Activated T-cell treated with anti-CD3 and anti-CD28 coated beads, Interleukin-2, amount 50 U/mL, for 24 hours (primary cell): ENCODE data around the gene CTSV.
A peak's percentile ranks its signal among the peaks of the same experiment; 100 is the strongest.
"Not testable (repeated sequence)": the region's sequence is repeated elsewhere in the genome, so short reads cannot be mapped to it uniquely, and the experiment has no call there.

ENCODE experiments used
- DNase-seq: peaks from one replicate; pipeline ENCODE4 v3.0.0-alpha.2; 2020
- H3K27ac Mint-ChIP-seq: 2 replicates; pipeline ENCODE4 v1.8.0; 2020; ENCODE audit warnings: mild to moderate bottlenecking, mixed read lengths
- H3K27me3 Mint-ChIP-seq: 2 replicates; pipeline ENCODE4 v1.8.0; 2020; ENCODE audit warnings: mixed read lengths
- H3K36me3 Mint-ChIP-seq: 2 replicates; pipeline ENCODE4 v1.8.0; 2020; ENCODE audit warnings: low read depth, mixed read lengths
- H3K4me1 Mint-ChIP-seq: 2 replicates; pipeline ENCODE4 v1.8.0; 2020; ENCODE audit warnings: low read depth, mixed read lengths
- H3K4me3 Mint-ChIP-seq: 2 replicates; pipeline ENCODE4 v1.8.0; 2020; ENCODE audit warnings: mild to moderate bottlenecking, moderate library complexity, mixed read lengths
- H3K9me3 Mint-ChIP-seq: 2 replicates; pipeline ENCODE4 v1.8.0; 2020; ENCODE audit warnings: mixed read lengths

CTSV gene

GRCh38 chr9:97000139-97000787 is 38.7 kb downstream of the CTSV start:
- H3K9me3 Mint-ChIP-seq, H3K27me3 Mint-ChIP-seq, DNase-seq: not testable (repeated sequence)
- Mint-ChIP-seq H3K4me3 (peak overlapping the region; percentile 19), H3K4me1 (peaks cover 53% of the 10 kb centered on the region), H3K27ac (peak overlapping the region; percentile 72), H3K36me3 (peaks cover 14% of the 10 kb centered on the region)

DNA sequence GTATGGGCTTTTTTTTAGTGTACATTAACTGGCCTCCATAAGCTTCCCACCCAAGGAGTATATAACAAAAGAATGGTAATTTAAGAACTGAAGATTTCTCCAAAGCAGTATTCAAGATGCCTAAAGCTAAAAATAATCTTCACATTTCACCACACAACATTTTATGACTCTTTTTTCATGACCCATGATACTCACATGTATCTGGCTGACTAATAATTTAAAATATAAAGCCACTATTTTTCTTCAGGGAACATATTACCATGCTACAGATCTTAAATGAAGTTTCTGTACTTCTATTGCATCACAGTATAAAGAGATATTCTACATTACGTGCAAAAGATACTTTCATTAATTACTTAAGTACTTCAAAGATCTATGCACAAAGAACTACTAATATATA is 39.2 kb downstream of the CTSV start:
- not testable (repeated sequence) for H3K4me3 Mint-ChIP-seq, DNase-seq, H3K27me3 Mint-ChIP-seq, H3K9me3 Mint-ChIP-seq
- peaks cover 53% of the 10 kb centered on the region for H3K4me1 Mint-ChIP-seq
- peak overlapping the region; percentile 76 for H3K27ac Mint-ChIP-seq
- H3K36me3 Mint-ChIP-seq: peaks cover 14% of the 10 kb centered on the region

- not testable (repeated sequence) for H3K27me3 Mint-ChIP-seq, H3K36me3 Mint-ChIP-seq, H3K27ac Mint-ChIP-seq, DNase-seq, H3K4me3 Mint-ChIP-seq, H3K9me3 Mint-ChIP-seq
- peaks cover 44% of the 10 kb centered on the region for H3K4me1 Mint-ChIP-seq
Measured at GRCh38 chr9:96997009-96997701, 41.8 kb downstream of the CTSV start.

- not testable (repeated sequence) for DNase-seq, H3K4me3 Mint-ChIP-seq, H3K27ac Mint-ChIP-seq, H3K27me3 Mint-ChIP-seq, H3K36me3 Mint-ChIP-seq, H3K9me3 Mint-ChIP-seq
- H3K4me1 Mint-ChIP-seq: peaks cover 35% of the 10 kb centered on the region
Measured at GRCh38 chr9:96994531-96995016, 44.4 kb downstream of the CTSV start.

DNA sequence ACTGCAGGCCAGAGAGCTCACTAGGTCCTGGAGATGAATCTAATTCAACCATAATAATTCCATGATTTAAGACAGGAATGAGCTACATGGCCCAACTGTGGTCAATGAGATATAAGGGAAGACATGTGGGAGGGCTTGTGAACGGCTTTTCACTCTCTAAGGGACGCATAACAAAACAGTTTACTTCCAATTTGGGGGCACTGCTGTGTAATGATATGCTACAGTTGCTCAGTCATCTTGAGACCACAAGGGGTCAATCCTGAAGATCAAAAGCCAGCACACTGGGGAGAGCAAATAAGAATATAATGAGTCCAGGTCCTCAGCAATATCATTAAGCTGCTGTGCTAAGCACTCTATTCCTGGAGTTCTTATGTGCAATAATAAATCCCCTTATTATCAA is 46.6 kb downstream of the CTSV start:
- not testable (repeated sequence) for H3K9me3 Mint-ChIP-seq, H3K4me3 Mint-ChIP-seq

DNA sequence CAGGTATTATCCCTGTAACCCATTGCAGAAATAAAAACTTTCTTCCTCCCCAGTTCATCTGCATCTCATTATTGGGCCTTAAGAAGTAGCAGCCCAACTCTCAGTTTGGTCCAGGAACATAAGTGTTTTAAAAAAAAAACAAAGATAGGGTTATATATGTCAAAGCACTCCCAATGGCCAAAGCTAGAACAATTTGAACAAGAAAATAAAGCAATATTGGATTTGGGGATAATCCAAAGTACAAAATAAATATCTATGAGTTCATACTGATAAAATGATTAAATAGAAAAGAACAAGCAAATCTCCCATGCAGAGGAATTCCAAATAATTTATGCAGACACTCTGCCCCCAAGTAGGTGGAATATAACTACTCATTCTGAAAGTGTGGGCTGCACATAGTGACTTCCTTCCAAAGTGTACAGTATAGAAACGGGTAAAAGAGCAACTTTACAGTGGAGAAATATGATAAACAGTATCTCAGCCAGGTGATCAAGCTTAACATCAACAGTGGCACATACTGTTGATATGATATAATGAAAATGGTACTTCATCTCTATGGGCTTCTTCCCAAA is 49.1 kb downstream of the CTSV start:
- H3K27ac Mint-ChIP-seq: peak overlapping the region; percentile 57
- not testable (repeated sequence) for H3K36me3 Mint-ChIP-seq, H3K9me3 Mint-ChIP-seq, H3K27me3 Mint-ChIP-seq, DNase-seq
- H3K4me1 Mint-ChIP-seq: peaks cover 35% of the 10 kb centered on the region
- H3K4me3 Mint-ChIP-seq: peak overlapping the region; percentile 0

More for the DNA sequence above, 46.6 kb downstream of the CTSV start:
- H3K36me3 Mint-ChIP-seq, DNase-seq, H3K27me3 Mint-ChIP-seq, H3K27ac Mint-ChIP-seq: not testable (repeated sequence)
- peaks cover 35% of the 10 kb centered on the region for H3K4me1 Mint-ChIP-seq

DNA sequence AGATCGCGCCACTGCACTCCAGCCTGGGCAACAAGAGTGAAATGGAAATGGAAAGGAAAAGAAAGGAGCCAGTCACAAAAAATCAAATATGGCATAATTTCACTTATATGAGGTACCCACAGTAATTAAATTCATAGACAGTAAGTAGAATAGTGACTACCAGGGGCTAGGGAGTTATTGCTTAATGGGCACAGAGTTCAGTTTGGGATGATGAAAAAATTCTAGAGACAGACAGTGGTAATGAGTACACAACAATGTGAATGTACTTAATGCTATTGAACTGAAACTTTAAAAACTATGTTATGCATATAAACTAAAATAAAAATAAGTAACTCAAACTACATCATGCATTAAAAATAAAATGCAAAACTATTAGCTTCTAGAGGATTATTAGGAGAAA is 54.1 kb downstream of the CTSV start:
- not testable (repeated sequence) for H3K27me3 Mint-ChIP-seq, H3K9me3 Mint-ChIP-seq, H3K4me3 Mint-ChIP-seq, DNase-seq, H3K27ac Mint-ChIP-seq
- H3K36me3 Mint-ChIP-seq: peaks cover 18% of the 10 kb centered on the region
- peaks cover 26% of the 10 kb centered on the region for H3K4me1 Mint-ChIP-seq

- not testable (repeated sequence) for DNase-seq, H3K27ac Mint-ChIP-seq, H3K9me3 Mint-ChIP-seq
Measured at GRCh38 chr9:96984139-96984538, 54.8 kb downstream of the CTSV start.

DNA sequence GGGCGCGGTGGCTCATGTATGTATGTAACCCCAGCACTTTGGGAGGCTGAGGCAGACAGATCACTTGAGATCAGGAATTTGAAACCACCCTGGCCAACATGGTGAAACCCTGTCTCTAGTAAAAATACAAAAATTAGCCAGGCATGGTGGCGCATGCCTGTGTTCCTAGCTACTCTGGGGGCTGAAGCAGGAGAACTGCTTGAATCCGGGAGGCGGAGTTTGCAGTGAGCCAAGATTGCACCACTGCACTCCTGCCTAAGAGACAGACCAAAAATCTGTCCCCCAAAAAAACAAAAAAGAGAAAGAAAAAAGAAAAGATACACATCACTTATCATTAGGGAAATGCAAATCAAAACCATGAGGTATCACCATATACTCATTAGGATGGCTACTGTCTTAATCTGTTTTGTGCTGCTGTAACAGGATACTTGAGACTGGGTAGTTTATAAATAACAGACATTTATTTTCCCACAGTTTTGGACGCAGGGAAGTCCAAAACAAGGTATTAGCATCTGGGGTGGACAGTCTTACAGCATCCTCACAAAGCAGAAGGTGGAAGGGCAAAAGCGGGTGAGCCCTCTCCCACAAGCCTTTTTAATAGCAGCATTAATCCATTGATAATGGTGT is 55.3 kb downstream of the CTSV start:
- Mint-ChIP-seq H3K4me1 (peaks cover 22% of the 10 kb centered on the region), H3K36me3 (peaks cover 18% of the 10 kb centered on the region)
- not testable (repeated sequence) for H3K9me3 Mint-ChIP-seq, H3K4me3 Mint-ChIP-seq, H3K27ac Mint-ChIP-seq, H3K27me3 Mint-ChIP-seq, DNase-seq

More at GRCh38 chr9:96984139-96984538, 54.8 kb downstream of the CTSV start:
- H3K27me3 Mint-ChIP-seq, H3K4me3 Mint-ChIP-seq: not testable (repeated sequence)
- peaks cover 18% of the 10 kb centered on the region for H3K36me3 Mint-ChIP-seq
- H3K4me1 Mint-ChIP-seq: peaks cover 24% of the 10 kb centered on the region
